H1 (cell line): ENCODE measurements around the gene MEIOSIN. TPM values are rescaled to one million over a fixed set of nuclear protein-coding genes. Genes with fewer than 3 reads are reported as not detected.

Experiments used
- CTCF ChIA-PET: fragments of 300-600 bp; sonication (Branson Sonifier 250); formaldehyde crosslinking; loops from one replicate; lab custom pipeline; 2021; ENCODE audit not compliant: partially characterized antibody; lab: Charles Lee
- POLR2A ChIA-PET: fragments of 300-600 bp; sonication (Branson Sonifier 250); formaldehyde crosslinking; loops from one replicate; lab custom pipeline; 2021; ENCODE audit warnings: inconsistent platforms; ENCODE audit not compliant: partially characterized antibody; lab: Charles Lee
- DNase-seq, 2 experiments: peaks; one replicate each; pipeline versions ENCODE4 v3.0.0 to v3.0.0-alpha.2; 2010 to 2022; ENCODE audit warnings: low spot score in 2 of 2, low read depth in 1 of 2, mixed read lengths in 1 of 2
- FAIRE-seq: peaks from 2 replicates; lab custom pipeline; 2011; peaks lifted over from hg19 to GRCh38; lab: Jason Lieb, UNC
- H2AFZ ChIP-seq: 2 replicates; pipeline ENCODE4 v1.8.1; 2012; ENCODE audit warnings: low read length, inconsistent platforms
- H2AK5ac ChIP-seq: 2 replicates; pipeline ENCODE4 v1.6.1; 2013; ENCODE audit warnings: low read depth, low read length
- H2BK120ac ChIP-seq: replicated peaks from 2 replicates; pipeline ENCODE3; 2013; ENCODE audit warnings: low read depth, low read length, inconsistent platforms
- H2BK12ac ChIP-seq: 2 replicates; pipeline ENCODE4 v1.6.1; 2013; ENCODE audit warnings: low read depth, low read length
- H2BK15ac ChIP-seq: 2 replicates; pipeline ENCODE4 v1.6.1; 2013; ENCODE audit warnings: low read length
- H2BK20ac ChIP-seq: 2 replicates; pipeline ENCODE4 v1.6.1; 2013; ENCODE audit warnings: low read length
- H2BK5ac ChIP-seq: 2 replicates; pipeline ENCODE4 v1.6.1; 2013; ENCODE audit warnings: low read depth, low read length
- H3K14ac ChIP-seq: 2 replicates; pipeline ENCODE4 v1.6.1; 2013; ENCODE audit warnings: inconsistent platforms; ENCODE audit not compliant: insufficient read length
- H3K18ac ChIP-seq: 2 replicates; pipeline ENCODE4 v1.6.1; 2013; ENCODE audit warnings: low read length; ENCODE audit errors: extremely low read depth
- H3K23ac ChIP-seq: 2 replicates; pipeline ENCODE4 v1.6.1; 2013; ENCODE audit warnings: inconsistent platforms; ENCODE audit not compliant: insufficient read length
- H3K23me2 ChIP-seq: 2 replicates; pipeline ENCODE4 v1.6.1; 2013; ENCODE audit warnings: low read depth, low read length
- H3K27ac ChIP-seq: 2 replicates; pipeline ENCODE4 v1.6.1; 2011; ENCODE audit warnings: low read depth, low read length, inconsistent platforms
- H3K27me3 ChIP-seq, 4 experiments: replicated peaks in 1 of 4; 1 replicate in 1 of 4; 2 replicates in 3 of 4; pipeline versions ENCODE4 v1.6.1 to v1.8.1; 2011 to 2013; ENCODE audit warnings: low read length in 3 of 4, mild to moderate bottlenecking in 3 of 4, inconsistent platforms in 2 of 4, mixed read lengths in 2 of 4, moderate library complexity in 1 of 4; ENCODE audit not compliant: control insufficient read depth in 3 of 4, insufficient read depth in 3 of 4; ENCODE audit errors: extremely low read depth in 1 of 4
- H3K36me3 ChIP-seq, 4 experiments: 2 replicates each; pipeline versions ENCODE4 v1.6.1 to v1.8.1; 2011 to 2013; ENCODE audit warnings: mild to moderate bottlenecking in 4 of 4, low read length in 3 of 4, moderate library complexity in 2 of 4, control low read depth in 1 of 4, inconsistent platforms in 1 of 4; ENCODE audit not compliant: insufficient read depth in 4 of 4, control insufficient read depth in 2 of 4
- H3K4ac ChIP-seq: replicated peaks from 2 replicates; pipeline ENCODE3; 2013; ENCODE audit warnings: low read length, low read depth, mixed read lengths, inconsistent platforms; ENCODE audit not compliant: insufficient read length
- H3K4me1 ChIP-seq, 4 experiments: replicated peaks in 1 of 4; 1 replicate in 1 of 4; 2 replicates in 3 of 4; pipeline versions ENCODE4 v1.6.1 to v1.8.1; 2011 to 2013; ENCODE audit warnings: low read length in 3 of 4, inconsistent platforms in 2 of 4, mixed read lengths in 1 of 4; ENCODE audit not compliant: insufficient read depth in 4 of 4, control insufficient read depth in 3 of 4
- H3K4me2 ChIP-seq, 2 experiments: 2 replicates each; pipeline versions ENCODE4 v1.6.1 to v1.8.1; 2011 to 2013; ENCODE audit warnings: low read depth in 2 of 2, low read length in 2 of 2, control low read depth in 1 of 2, inconsistent platforms in 1 of 2, mild to moderate bottlenecking in 1 of 2; ENCODE audit not compliant: insufficient read depth in 1 of 2
- H3K4me3 ChIP-seq, 4 experiments: fragments of 200-600, 300-600 bp in 1 of 4; sonication (generic), shearing (Covaris generic), sonication (Bioruptor Twin) in 1 of 4; 2 replicates each; pipeline versions ENCODE4 v1.5.1 to v1.8.1; 2011 to 2016; ENCODE audit warnings: low read length in 4 of 4, low read depth in 3 of 4, control low read depth in 2 of 4, inconsistent platforms in 2 of 4, mild to moderate bottlenecking in 2 of 4, mixed read lengths in 1 of 4, moderate library complexity in 1 of 4; ENCODE audit not compliant: insufficient read depth in 2 of 4; ENCODE audit errors: extremely low read depth in 1 of 4
- H3K56ac ChIP-seq: replicated peaks from 2 replicates; pipeline ENCODE3; 2013; ENCODE audit warnings: low read depth, mild to moderate bottlenecking, mixed read lengths, low read length, inconsistent platforms; ENCODE audit not compliant: insufficient read length
- H3K79me1 ChIP-seq: 2 replicates; pipeline ENCODE4 v1.6.1; 2013; ENCODE audit warnings: low read depth, low read length, control low read depth
- H3K79me2 ChIP-seq, 2 experiments: 2 replicates each; pipeline versions ENCODE4 v1.6.1 to v1.8.1; 2012 to 2013; ENCODE audit warnings: low read length in 2 of 2, mild to moderate bottlenecking in 2 of 2, inconsistent platforms in 1 of 2; ENCODE audit not compliant: insufficient read depth in 2 of 2, control insufficient read depth in 1 of 2
- H3K9ac ChIP-seq, 4 experiments: replicated peaks in 1 of 4; 1 replicate in 1 of 4; 2 replicates in 3 of 4; pipeline versions ENCODE4 v1.6.1 to v1.8.1; 2011 to 2013; ENCODE audit warnings: low read depth in 3 of 4, low read length in 3 of 4, control low read depth in 2 of 4, mild to moderate bottlenecking in 2 of 4, moderate library complexity in 2 of 4, inconsistent platforms in 1 of 4; ENCODE audit errors: extremely low read depth in 1 of 4
- H3K9me3 ChIP-seq, 2 experiments: 2 replicates each; pipeline versions ENCODE4 v1.6.1 to v1.8.1; 2012 to 2013; ENCODE audit warnings: mild to moderate bottlenecking in 2 of 2, moderate library complexity in 2 of 2, control low read depth in 1 of 2, inconsistent platforms in 1 of 2, low read depth in 1 of 2, low read length in 1 of 2, mixed read lengths in 1 of 2; ENCODE audit not compliant: insufficient read depth in 2 of 2
- H4K20me1 ChIP-seq, 2 experiments: replicated peaks in 1 of 2; 2 replicates each; pipeline versions ENCODE3 to v1.8.1; 2011 to 2013; ENCODE audit warnings: inconsistent platforms in 2 of 2, low read length in 2 of 2, mild to moderate bottlenecking in 1 of 2; ENCODE audit not compliant: insufficient read depth in 2 of 2, control insufficient read depth in 1 of 2
- H4K5ac ChIP-seq: 2 replicates; pipeline ENCODE4 v1.6.1; 2013; ENCODE audit warnings: low read length, low read depth, mixed read lengths, inconsistent platforms; ENCODE audit not compliant: insufficient read length
- H4K8ac ChIP-seq: 2 replicates; pipeline ENCODE4 v1.8.0; 2013; ENCODE audit warnings: mild to moderate bottlenecking, moderate library complexity, low read length, inconsistent platforms; ENCODE audit not compliant: insufficient read depth; ENCODE audit errors: extremely low read depth
- H4K91ac ChIP-seq: replicated peaks from 2 replicates; pipeline ENCODE3; 2013; ENCODE audit warnings: low read length, mixed read lengths, inconsistent platforms; ENCODE audit not compliant: insufficient read length
- CTCF ChIP-seq, 3 experiments: IDR thresholded peaks; 1 replicate in 2 of 3; 2 replicates in 1 of 3; pipeline versions ENCODE4 v1.5.1 to v1.6.1; 2011; ENCODE audit warnings: low read length in 3 of 3, mild to moderate bottlenecking in 3 of 3, inconsistent platforms in 2 of 3, low read depth in 1 of 3, moderate library complexity in 1 of 3; ENCODE audit not compliant: insufficient read depth in 1 of 3; ENCODE audit errors: control extremely low read depth in 1 of 3
- E2F6 ChIP-seq: IDR thresholded peaks from 2 replicates; pipeline ENCODE4 v1.6.1; 2012; ENCODE audit warnings: inconsistent platforms
- JUND ChIP-seq: IDR thresholded peaks from 2 replicates; pipeline ENCODE4 v1.6.1; 2011; ENCODE audit warnings: mild to moderate bottlenecking, improper control_type of control experiment, low read length
- MAX ChIP-seq: IDR thresholded peaks from 2 replicates; pipeline ENCODE4 v1.6.1; 2012; ENCODE audit warnings: inconsistent platforms
- TBP ChIP-seq: IDR thresholded peaks from 2 replicates; pipeline ENCODE4 v1.6.1; 2011; ENCODE audit warnings: low read depth, low read length, improper control_type of control experiment
- ZNF274 ChIP-seq: IDR thresholded peaks from 2 replicates; pipeline ENCODE4 v1.7.0; 2012; ENCODE audit warnings: low read length, borderline replicate concordance; ENCODE audit errors: extremely low read depth
- WGBS, 2 experiments: shearing (Covaris generic) in 1 of 2; methylation state at CpG; one replicate each; pipeline versions ENCODE4 v1.1.6 to v1.1.7; 2013 to 2015; ENCODE audit warnings: low lambda C conversion rate in 2 of 2, mixed read lengths in 2 of 2, inconsistent platforms in 1 of 2, low coverage in 1 of 2, missing lambda C conversion rate in 1 of 2; ENCODE audit not compliant: insufficient replicate concordance in 2 of 2, insufficient coverage in 1 of 2, insufficient read length in 1 of 2; ENCODE audit errors: extremely low coverage in 1 of 2, missing lambda C conversion rate in 1 of 2; 5-methylcytosine and 5-hydroxymethylcytosine counted together
- polyA plus RNA-seq, 7 experiments: library from polyadenylated mRNA; depleted of rRNA in 3 of 7; stranded (reverse) in 5 of 7; unstranded in 2 of 7; fragments of >200 nt in 5 of 7; fragments of 200-250 nt in 2 of 7; gene quantifications; 1 replicate in 5 of 7; 2 replicates in 1 of 7; 4 replicates in 1 of 7; pipeline versions ENCODE4 v1.2.1 to v1.2.3, GENCODE V29; 2011 to 2013; ENCODE audit warnings: missing spikeins in 2 of 7, mixed read lengths in 2 of 7
- total RNA-seq: library from RNA; stranded (reverse); fragmentation: NEBNext Ultra II Directional; extraction: Animal tissue kit (Norgen Biotek cat#: 25700); gene quantifications from 2 replicates; pipeline ENCODE4 v1.2.1, GENCODE V29; 2021

The MEIOSIN gene
- total and polyA plus RNA-seq, 2 of the 8 experiments (the other 6 are each of a cell fraction or from before 2014, with no cell fraction given) = 0.11 TPM; not detected in 1

- Histone ChIP-seq H3K36me3 (peaks cover 3 to 10% (median 7%) of the 10 kb centered on the region in 4 experiments; a peak in 5 of 8 replicates), H2BK5ac (no peak overlapping the region; the same call in 1 of the 2 replicates), H2BK120ac (no peak overlapping the region), H3K4ac (no peak overlapping the region), H4K5ac (no peak overlapping the region), H2AK5ac (no peak overlapping the region), H3K79me2 (no peaks in the 10 kb centered on the region), H3K56ac (no peak overlapping the region), H3K9ac (no peak overlapping the region), H2AFZ (no peak overlapping the region), H3K23me2 (peaks cover 4% of the 10 kb centered on the region; the same call in 1 of the 2 replicates), H3K23ac (no peak overlapping the region), H3K9me3 (no peaks in the 10 kb centered on the region), H3K79me1 (no peaks in the 10 kb centered on the region), H2BK12ac (0 out of 2 replicates have a peak overlapping the region, but pooled peaks have one; percentile 1), H3K27me3 (peaks cover 0 to 6% (median 0%) of the 10 kb centered on the region in 4 experiments; a peak in 1 of 7 replicates), H3K18ac (peak overlapping the region; percentile 93), H2BK20ac (no peak overlapping the region), H2BK15ac (no peak overlapping the region), H4K20me1 (peaks cover 9 to 17% of the 10 kb centered on the region in 2 experiments), H3K14ac (no peak overlapping the region), H3K27ac (no peak overlapping the region), H3K4me3 (peak overlapping the region; percentile 19 to 60 (median 38); a peak in 7 of 8 replicates), H3K4me2 (peak overlapping the region; percentile 58 to 95), H4K8ac (no peak overlapping the region), H3K4me1 (peaks cover 3 to 26% (median 15%) of the 10 kb centered on the region in 4 experiments), H4K91ac (no peak overlapping the region)
- WGBS, 2 experiments = 7% methylated on average over 45 of the region's 48 CpGs; no CpG with 5 or more reads in 1 of the 2 experiments
- peak; percentile 32 for FAIRE-seq
- ChIA-PET CTCF (interaction anchor here (0.5 to 5.1 kb wide), 19 partner anchors 8 to 1492 kb away, joined by 3 to 45 read pairs (median 4); partner anchors contain the start of genes DMWD, RSPH6A and SIX5), POLR2A (interaction anchor here (0.6 to 9.5 kb wide), 14 partner anchors 8 to 195 kb away, joined by 3 to 133 read pairs (median 4); partner anchors contain the start of genes DMWD, FOXA3 and SIX5)
- DNase-seq = peak; percentile 77 to 100
- 0 out of 2 replicates have a peak, but pooled peaks have one; percentile 6 for TF ChIP-seq MAX
- 0 out of 2 replicates have a peak, but pooled peaks have one; percentile 5 for TF ChIP-seq TBP
- TF ChIP-seq ZNF274 = no peak
- TF ChIP-seq CTCF (IDR thresholded peaks at IDR 0.05; ENCODE audit: control extremely low read depth in 1 of 3, insufficient read depth in 1 of 3, low read depth in 1 of 3, low read length in 3 of 3) = peak; percentile 81 to 87 (median 86)
- no peak for TF ChIP-seq JUND
- 0 out of 2 replicates have a peak, but pooled peaks have one; percentile 10 for TF ChIP-seq E2F6
These were observed 46.2 kb downstream of the MEIOSIN start for GRCh38 chr19:45779231-45780145.
